SK-N-SH (cell line): ENCODE data around the gene DGKI. TPM values are rescaled to one million over a fixed set of nuclear protein-coding genes. Genes with fewer than 3 reads are reported as not detected.

Source experiments
- CTCF ChIA-PET: fragments of 300-600, 350-600 bp; formaldehyde crosslinking; extraction: SDS; loops from one replicate; lab custom pipeline; 2021; lab: Yijun Ruan, JAX
- POLR2A ChIA-PET: fragments of 350-600 bp; sonication (Branson Sonifier 250); formaldehyde crosslinking; extraction: SDS; loops from one replicate; lab custom pipeline; 2020; ENCODE audit warnings: antibody characterized with exemption, inconsistent platforms; lab: Yijun Ruan, JAX
- DNase-seq: peaks from one replicate; pipeline ENCODE4 v3.0.0; 2012
- H2AFZ ChIP-seq: fragments of 200-600 bp; sonication (generic); 2 replicates; pipeline ENCODE4 v1.8.1; 2016; ENCODE audit warnings: antibody characterized with exemption, mild to moderate bottlenecking, low read depth
- H3F3A ChIP-seq: fragments of 200-600 bp; sonication (generic); replicated peaks from 2 replicates; pipeline ENCODE3; 2016; ENCODE audit warnings: antibody characterized with exemption, mild to moderate bottlenecking; ENCODE audit not compliant: insufficient read depth
- H3K27ac ChIP-seq, 2 experiments: fragments of 200-500 bp in 1 of 2; fragments of 200-600 bp in 1 of 2; sonication (Bioruptor generic) in 1 of 2; sonication (generic), shearing (Covaris generic) in 1 of 2; 2 replicates each; pipeline versions ENCODE4 v1.5.1 to v1.6.1; 2014 to 2016; ENCODE audit warnings: low read depth in 2 of 2, inconsistent platforms in 1 of 2, low read length in 1 of 2, mild to moderate bottlenecking in 1 of 2, mixed read lengths in 1 of 2
- H3K27me3 ChIP-seq: fragments of 200-600 bp; sonication (generic), shearing (Covaris generic); 2 replicates; pipeline ENCODE4 v1.6.1; 2016; ENCODE audit warnings: mixed run types; ENCODE audit not compliant: insufficient read depth
- H3K36me3 ChIP-seq, 2 experiments: fragments of 200-500 bp in 1 of 2; fragments of 200-600 bp in 1 of 2; sonication (Bioruptor generic) in 1 of 2; sonication (generic) in 1 of 2; replicated peaks in 1 of 2; 2 replicates each; pipeline versions ENCODE3 to v1.5.1; 2014 to 2016; ENCODE audit warnings: low read length in 1 of 2, mild to moderate bottlenecking in 1 of 2; ENCODE audit not compliant: insufficient read depth in 2 of 2, control insufficient read depth in 1 of 2
- H3K4me1 ChIP-seq, 2 experiments: fragments of 200-500 bp in 1 of 2; fragments of 200-600 bp in 1 of 2; sonication (Bioruptor generic) in 1 of 2; sonication (generic), shearing (Covaris generic) in 1 of 2; 2 replicates each; pipeline versions ENCODE4 v1.5.1 to v1.6.1; 2014 to 2016; ENCODE audit warnings: low read depth in 1 of 2, low read length in 1 of 2, mixed run types in 1 of 2; ENCODE audit not compliant: insufficient read depth in 2 of 2, control insufficient read depth in 1 of 2
- H3K4me2 ChIP-seq: fragments of 200-600 bp; sonication (generic), shearing (Covaris generic); 2 replicates; pipeline ENCODE4 v1.6.1; 2017; ENCODE audit warnings: mixed run types
- H3K4me3 ChIP-seq, 2 experiments: fragments of 200-500 bp in 1 of 2; fragments of 200-600 bp in 1 of 2; sonication (Bioruptor generic) in 1 of 2; sonication (generic), shearing (Covaris generic) in 1 of 2; 2 replicates each; pipeline versions ENCODE4 v1.5.1 to v1.8.1; 2014 to 2016; ENCODE audit warnings: low read depth in 2 of 2, inconsistent platforms in 1 of 2, low read length in 1 of 2, mild to moderate bottlenecking in 1 of 2, mixed read lengths in 1 of 2, moderate library complexity in 1 of 2
- H3K79me2 ChIP-seq: fragments of 200-600 bp; sonication (generic); 2 replicates; pipeline ENCODE4 v1.8.1; 2017; ENCODE audit warnings: mild to moderate bottlenecking; ENCODE audit not compliant: insufficient read depth
- H3K9ac ChIP-seq: fragments of 200-600 bp; sonication (generic); 2 replicates; pipeline ENCODE4 v1.6.1; 2017; ENCODE audit warnings: mixed run types
- H3K9me2 ChIP-seq: fragments of 200-600 bp; sonication (generic); 2 replicates; pipeline ENCODE4 v1.6.1; 2017; ENCODE audit warnings: mixed run types
- H3K9me3 ChIP-seq: fragments of 200-600 bp; sonication (generic); 2 replicates; pipeline ENCODE4 v1.6.1; 2017; ENCODE audit warnings: mixed run types, mild to moderate bottlenecking, moderate library complexity
- H4K20me1 ChIP-seq: fragments of 200-600 bp; sonication (generic); 2 replicates; pipeline ENCODE4 v1.6.1; 2017; ENCODE audit warnings: mild to moderate bottlenecking, mixed run types; ENCODE audit not compliant: insufficient read depth
- CTCF ChIP-seq: fragments of 200-600 bp; sonication (generic); IDR thresholded peaks from 2 replicates; pipeline ENCODE4 v1.6.1; 2017; ENCODE audit warnings: antibody characterized with exemption, mild to moderate bottlenecking, moderate library complexity
- EZH2phosphoT487 ChIP-seq: fragments of 200-600 bp; sonication (generic); IDR thresholded peaks from 2 replicates; pipeline ENCODE4 v1.6.1; 2017; ENCODE audit warnings: low read depth, mixed run types, mild to moderate bottlenecking, antibody characterized with exemption, moderate library complexity, borderline replicate concordance
- FOXJ3 ChIP-seq: sonication (generic); formaldehyde crosslinking; IDR thresholded peaks from 2 replicates; pipeline ENCODE4 v1.5.1; 2020; ENCODE audit warnings: mild to moderate bottlenecking, missing genetic modification reagents
- FOXM1 ChIP-seq: IDR thresholded peaks from 2 replicates; pipeline ENCODE4 v1.4.0; 2012; ENCODE audit warnings: low read depth, mild to moderate bottlenecking
- GABPA ChIP-seq: IDR thresholded peaks from 2 replicates; pipeline ENCODE4 v1.4.0; 2012; ENCODE audit warnings: low read depth, mild to moderate bottlenecking
- GATA2 ChIP-seq: sonication (generic); formaldehyde crosslinking; IDR thresholded peaks from 2 replicates; pipeline ENCODE4 v1.5.0; 2020; ENCODE audit warnings: mild to moderate bottlenecking, missing genetic modification reagents
- NRF1 ChIP-seq: IDR thresholded peaks from 2 replicates; pipeline ENCODE4 v1.6.1; 2012; ENCODE audit warnings: low read depth, mild to moderate bottlenecking, low read length
- RAD21 ChIP-seq: IDR thresholded peaks from 2 replicates; pipeline ENCODE4 v1.6.1; 2012; ENCODE audit warnings: mild to moderate bottlenecking, low read length
- RCOR1 ChIP-seq: fragments of 150-350 bp; IDR thresholded peaks from 2 replicates; pipeline ENCODE4 v1.6.1; 2017; ENCODE audit warnings: antibody characterized with exemption, low read length
- REST ChIP-seq: IDR thresholded peaks from 2 replicates; pipeline ENCODE4 v1.6.1; 2012; ENCODE audit warnings: mild to moderate bottlenecking, low read depth, low read length, moderate library complexity
- RFX5 ChIP-seq: IDR thresholded peaks from 2 replicates; pipeline ENCODE4 v1.6.1; 2012; ENCODE audit warnings: mild to moderate bottlenecking, improper control_type of control experiment, low read length
- RXRA ChIP-seq: IDR thresholded peaks from 2 replicates; pipeline ENCODE4 v1.4.0; 2012; ENCODE audit warnings: low read depth, mild to moderate bottlenecking, borderline replicate concordance
- SIN3A ChIP-seq: IDR thresholded peaks from 2 replicates; pipeline ENCODE4 v1.6.1; 2012; ENCODE audit warnings: low read depth, mild to moderate bottlenecking, low read length, moderate library complexity, borderline replicate concordance
- TCF12 ChIP-seq: IDR thresholded peaks from 2 replicates; pipeline ENCODE4 v1.4.0; 2012
- TEAD4 ChIP-seq: IDR thresholded peaks from 2 replicates; pipeline ENCODE4 v1.4.0; 2012; ENCODE audit warnings: mild to moderate bottlenecking, borderline replicate concordance; ENCODE audit not compliant: insufficient read depth
- USF1 ChIP-seq: IDR thresholded peaks from 2 replicates; pipeline ENCODE4 v1.4.0; 2012; ENCODE audit warnings: low read depth, borderline replicate concordance
- YY1 ChIP-seq: IDR thresholded peaks from 2 replicates; pipeline ENCODE4 v1.4.0; 2012; ENCODE audit warnings: low read depth, mild to moderate bottlenecking
- WGBS: methylation state at CpG from one replicate; pipeline ENCODE4 v1.1.6; 2017; ENCODE audit warnings: low lambda C conversion rate; 5-methylcytosine and 5-hydroxymethylcytosine counted together
- polyA plus RNA-seq, 3 experiments: library from polyadenylated mRNA; depleted of rRNA; stranded (reverse); fragments of >200 nt; gene quantifications; 2 replicates each; pipeline ENCODE4 v1.2.3, GENCODE V29; 2012

DGKI gene
- polyA plus RNA-seq, 1 of the 3 experiments (the other 2 are of a cell fraction) = 1.3 TPM

- WGBS = 85% methylated on average over 3 of the region's 3 CpGs
- Histone ChIP-seq H3K27ac (no peak overlapping the region), H3K27me3 (no peaks in the 10 kb centered on the region), H3K9me3 (no peaks in the 10 kb centered on the region), H3K79me2 (no peaks in the 10 kb centered on the region), H3K9ac (no peak overlapping the region), H3K36me3 (peaks cover 12 to 19% of the 10 kb centered on the region in 2 experiments), H3K4me2 (no peak overlapping the region), H3K4me1 (peaks cover 0 to 3% of the 10 kb centered on the region in 2 experiments; a peak in 2 of 4 replicates), H3K4me3 (no peak overlapping the region), H2AFZ (no peak overlapping the region), H3F3A (no peaks in the 10 kb centered on the region), H3K9me2 (no peaks in the 10 kb centered on the region), H4K20me1 (no peaks in the 10 kb centered on the region)
- POLR2A ChIA-PET = no interaction called here
- CTCF ChIA-PET = interaction anchor here (1.4 to 3.5 kb wide), 4 partner anchors 14 to 396 kb away, joined by 4 to 12 read pairs (median 8); no protein-coding TSS in a partner anchor
- DNase-seq = no peak
- TF ChIP-seq YY1 (no peak), GATA2 (CRISPR knock-in tag) (no peak), FOXM1 (no peak), TEAD4 (no peak), NRF1 (no peak), RCOR1 (no peak), USF1 (no peak), RFX5 (no peak), REST (no peak), CTCF (no peak)
Observed at GRCh38 chr7:137613006-137613525, 233.7 kb downstream of the DGKI start.

- CTCF ChIA-PET = interaction anchor here (1.5 to 3.5 kb wide), 2 partner anchors 14 to 15 kb away, joined by 4 to 12 read pairs; no protein-coding TSS in a partner anchor
- POLR2A ChIA-PET = no interaction called here
Observed at GRCh38 chr7:137611606-137612005, 235.2 kb downstream of the DGKI start.

More at GRCh38 chr7:137611606-137612005, 235.2 kb downstream of the DGKI start:
- Histone ChIP-seq H4K20me1 (no peaks in the 10 kb centered on the region), H3K4me2 (no peak overlapping the region), H3K36me3 (peaks cover 17 to 18% of the 10 kb centered on the region in 2 experiments), H3K9me2 (no peaks in the 10 kb centered on the region), H3K79me2 (no peaks in the 10 kb centered on the region), H3K9ac (no peak overlapping the region), H2AFZ (no peak overlapping the region), H3K4me3 (no peak overlapping the region), H3K9me3 (no peaks in the 10 kb centered on the region), H3K27me3 (no peaks in the 10 kb centered on the region), H3K4me1 (peaks cover 0 to 3% of the 10 kb centered on the region in 2 experiments; a peak in 2 of 4 replicates), H3K27ac (no peak overlapping the region), H3F3A (no peaks in the 10 kb centered on the region)
- WGBS = 72% methylated on average over 2 of the region's 2 CpGs
- DNase-seq = no peak
- no peak for TF ChIP-seq EZH2phosphoT487
- TF ChIP-seq FOXJ3 (CRISPR knock-in tag) = no peak
- no peak for TF ChIP-seq USF1
- TF ChIP-seq RXRA = no peak
- TF ChIP-seq SIN3A = no peak
- no peak for TF ChIP-seq RCOR1
- no peak for TF ChIP-seq GABPA
- TF ChIP-seq RAD21 = no peak
- TF ChIP-seq TCF12 = no peak
